ENCODE measurements around the gene GPC3. TPM values are rescaled to one million over a fixed set of nuclear protein-coding genes. Genes with fewer than 3 reads are reported as not detected.
"Not testable (repeated sequence)": the region's sequence is repeated elsewhere in the genome, so short reads cannot be mapped to it uniquely, and the experiment has no call there.

GPC3 gene
- total RNA-seq, 2 donors from 2014 or later, result 1.9 to 2.0 TPM

GRCh38 chrX:133633162-133633561 lies 352.2 kb downstream of the GPC3 start:
- Histone ChIP-seq H3K4me1 (no peaks in the 10 kb centered on the region), H3K4me3 (no peak overlapping the region), H3K9ac (ENCODE audit: low read depth in 2 of 2, low read length in 2 of 2) (no peak overlapping the region), H3K27ac (no peak overlapping the region), H3K36me3 (no peaks in the 10 kb centered on the region), H3K9me3 (no peaks in the 10 kb centered on the region), H3K27me3 (no peaks in the 10 kb centered on the region)
- intact Hi-C loops (cut with DNase I), result no loop called here
- DNase-seq, result no peak
- no peak for TF ChIP-seq CTCF (IDR thresholded peaks at IDR 0.05)

- Histone ChIP-seq H3K4me1 (no peaks in the 10 kb centered on the region), H3K9me3 (no peaks in the 10 kb centered on the region), H3K4me3 (no peak overlapping the region), H3K36me3 (no peaks in the 10 kb centered on the region), H3K9ac (ENCODE audit: low read depth in 2 of 2, low read length in 2 of 2) (no peak overlapping the region), H3K27me3 (no peaks in the 10 kb centered on the region), H3K27ac (no peak overlapping the region)
- intact Hi-C loops (cut with DNase I), result no loop called here
- no peak for DNase-seq
- TF ChIP-seq CTCF (IDR thresholded peaks at IDR 0.05), result no peak
These were observed 355.0 kb downstream of the GPC3 start for GRCh38 chrX:133630362-133630761.

- no peaks in the 10 kb centered on the region for H3K9me3 ChIP-seq
- intact Hi-C loops (cut with DNase I), result no loop called here
- no peaks in the 10 kb centered on the region for H3K36me3 ChIP-seq
- H3K27ac ChIP-seq, result no peak overlapping the region
- no peak overlapping the region for H3K9ac ChIP-seq (ENCODE audit: low read depth in 2 of 2, low read length in 2 of 2)
- no peak overlapping the region for H3K4me3 ChIP-seq
- no peaks in the 10 kb centered on the region for H3K27me3 ChIP-seq
- no peaks in the 10 kb centered on the region for H3K4me1 ChIP-seq
- TF ChIP-seq CTCF (IDR thresholded peaks at IDR 0.05), result no peak
- no peak for DNase-seq
These were observed 357.7 kb downstream of the GPC3 start for GRCh38 chrX:133627673-133628072.

GRCh38 chrX:133621384-133621783 lies 364.0 kb downstream of the GPC3 start:
- H3K9ac ChIP-seq (ENCODE audit: low read depth in 2 of 2, low read length in 2 of 2); H3K27ac ChIP-seq; H3K9me3 ChIP-seq; intact Hi-C loops (cut with DNase I); H3K4me1 ChIP-seq; H3K36me3 ChIP-seq; H3K27me3 ChIP-seq; H3K4me3 ChIP-seq; DNase-seq: not testable (repeated sequence)

GRCh38 chrX:133611676-133612075 lies 373.7 kb downstream of the GPC3 start:
- no peaks in the 10 kb centered on the region for H3K36me3 ChIP-seq
- H3K27ac ChIP-seq, result no peak overlapping the region
- intact Hi-C loops (cut with DNase I), result no loop called here
- H3K27me3 ChIP-seq, result no peaks in the 10 kb centered on the region
- TF ChIP-seq CTCF (IDR thresholded peaks at IDR 0.05), result no peak
- H3K9ac ChIP-seq (ENCODE audit: low read depth in 2 of 2, low read length in 2 of 2), result no peak overlapping the region
- DNase-seq, result no peak
- H3K9me3 ChIP-seq, result no peaks in the 10 kb centered on the region
- no peak overlapping the region for H3K4me3 ChIP-seq
- no peaks in the 10 kb centered on the region for H3K4me1 ChIP-seq

- intact Hi-C loops (cut with DNase I), result no loop called here
- no peak for TF ChIP-seq CTCF (IDR thresholded peaks at IDR 0.05)
- no peaks in the 10 kb centered on the region for H3K9me3 ChIP-seq
- H3K27ac ChIP-seq, result no peak overlapping the region
- no peaks in the 10 kb centered on the region for H3K4me1 ChIP-seq
- no peak overlapping the region for H3K9ac ChIP-seq (ENCODE audit: low read depth in 2 of 2, low read length in 2 of 2)
- no peak overlapping the region for H3K4me3 ChIP-seq
- no peak for DNase-seq
- no peaks in the 10 kb centered on the region for H3K36me3 ChIP-seq
- H3K27me3 ChIP-seq, result no peaks in the 10 kb centered on the region
These were observed 375.3 kb downstream of the GPC3 start for GRCh38 chrX:133610056-133610455.
